ENCODE measurements around the gene PTPN1.

GRCh38 chr20:50536333-50536732 lies 26.1 kb downstream of the PTPN1 start:
- no peak for TF ChIP-seq POLR2AphosphoS5 (IDR thresholded peaks at IDR 0.05; ENCODE audit: low read depth, low read length)
- TF ChIP-seq REST (IDR thresholded peaks at IDR 0.05; ENCODE audit: insufficient read depth in 1 of 2, low read depth in 2 of 2, low read length in 2 of 2), result no peak
- TF ChIP-seq FOXP2 (optimal IDR thresholded peaks at IDR 0.05; ENCODE audit: borderline replicate concordance, extremely low read depth, extremely low read length, insufficient read depth), result no peak
